ENCODE measurements around the gene ZWILCH. TPM values are rescaled to one million over a fixed set of nuclear protein-coding genes. Genes with fewer than 3 reads are reported as not detected.

The ZWILCH gene
- total RNA-seq, 1 donor from 2014 or later = 30.9 TPM

DNA sequence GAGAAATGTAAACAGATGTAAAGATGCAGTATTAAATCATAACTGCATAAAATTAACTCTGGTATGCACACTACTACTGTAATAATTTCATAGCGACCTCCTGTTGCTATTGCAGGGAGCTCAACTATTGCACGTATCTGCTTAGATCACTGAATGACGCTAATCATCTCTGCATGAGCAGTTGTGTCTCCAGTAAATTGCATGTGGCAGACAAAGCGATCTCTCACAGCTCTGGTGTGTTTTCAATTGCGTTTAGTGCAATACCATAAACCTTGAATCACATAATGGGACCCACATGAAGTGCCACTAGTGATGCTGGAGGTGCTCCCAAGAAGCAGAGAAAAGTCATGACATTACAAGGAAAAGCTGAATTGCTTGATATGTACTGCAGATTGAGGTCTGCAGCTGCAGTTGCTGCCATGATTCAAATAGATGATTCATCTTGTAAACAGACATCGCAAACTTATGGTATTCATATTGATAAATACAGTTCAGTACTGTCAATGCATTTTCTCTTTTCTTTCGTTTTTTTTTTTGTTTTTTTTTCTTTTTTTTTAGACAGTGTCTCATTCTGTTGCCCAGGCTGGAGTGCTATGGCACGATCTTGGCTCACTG, 90.9 kb downstream of the ZWILCH start:
- Mint-ChIP-seq H3K4me3 (no peak overlapping the region), H3K27me3 (ENCODE audit: low read depth) (no peaks in the 10 kb centered on the region), H3K4me1 (no peaks in the 10 kb centered on the region), H3K36me3 (ENCODE audit: low read depth) (no peaks in the 10 kb centered on the region), H3K9me3 (no peaks in the 10 kb centered on the region), H3K27ac (ENCODE audit: unreplicated experiment) (no peak overlapping the region)
- TF ChIP-seq, protein P1, sequence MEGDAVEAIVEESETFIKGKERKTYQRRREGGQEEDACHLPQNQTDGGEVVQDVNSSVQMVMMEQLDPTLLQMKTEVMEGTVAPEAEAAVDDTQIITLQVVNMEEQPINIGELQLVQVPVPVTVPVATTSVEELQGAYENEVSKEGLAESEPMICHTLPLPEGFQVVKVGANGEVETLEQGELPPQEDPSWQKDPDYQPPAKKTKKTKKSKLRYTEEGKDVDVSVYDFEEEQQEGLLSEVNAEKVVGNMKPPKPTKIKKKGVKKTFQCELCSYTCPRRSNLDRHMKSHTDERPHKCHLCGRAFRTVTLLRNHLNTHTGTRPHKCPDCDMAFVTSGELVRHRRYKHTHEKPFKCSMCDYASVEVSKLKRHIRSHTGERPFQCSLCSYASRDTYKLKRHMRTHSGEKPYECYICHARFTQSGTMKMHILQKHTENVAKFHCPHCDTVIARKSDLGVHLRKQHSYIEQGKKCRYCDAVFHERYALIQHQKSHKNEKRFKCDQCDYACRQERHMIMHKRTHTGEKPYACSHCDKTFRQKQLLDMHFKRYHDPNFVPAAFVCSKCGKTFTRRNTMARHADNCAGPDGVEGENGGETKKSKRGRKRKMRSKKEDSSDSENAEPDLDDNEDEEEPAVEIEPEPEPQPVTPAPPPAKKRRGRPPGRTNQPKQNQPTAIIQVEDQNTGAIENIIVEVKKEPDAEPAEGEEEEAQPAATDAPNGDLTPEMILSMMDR (conservative IDR thresholded peaks at IDR 0.05) = no peak
- DNase-seq (ENCODE audit: low read depth, low spot score) = no peak

DNA sequence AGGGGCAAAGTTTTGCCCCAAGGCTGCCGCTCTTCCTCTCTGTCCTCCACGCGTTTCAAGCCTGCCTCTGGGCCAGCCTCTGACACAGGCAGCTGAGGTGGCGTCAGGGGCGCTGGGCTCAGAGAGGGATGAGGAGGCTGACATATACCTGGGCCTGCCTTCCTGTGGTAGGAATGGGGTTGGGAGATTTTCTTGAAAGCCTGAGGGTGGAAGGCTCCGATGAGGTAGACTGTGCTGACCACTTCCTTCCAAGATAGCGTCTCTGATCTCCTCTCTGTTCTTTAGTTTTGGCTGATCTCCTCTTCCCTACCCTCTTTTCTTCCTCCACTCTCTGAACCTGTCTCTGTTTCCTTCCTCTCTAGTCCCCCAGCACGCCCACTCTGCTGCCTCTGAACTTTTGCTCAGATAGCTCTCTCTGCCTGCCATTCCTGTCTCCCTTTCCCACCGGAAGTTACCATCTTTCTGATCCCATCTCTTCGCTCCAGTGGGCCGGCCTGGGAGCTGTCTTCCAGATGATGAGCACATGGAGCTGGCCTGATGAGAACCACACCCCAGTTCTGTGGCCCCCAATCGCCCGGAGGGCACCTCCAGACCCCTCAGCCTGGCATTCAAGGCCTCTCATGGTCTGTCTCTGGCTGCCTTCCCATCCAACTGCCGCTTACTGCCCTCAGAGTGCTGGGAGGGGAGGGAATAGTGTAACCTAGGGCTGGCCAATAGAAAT, 93.1 kb downstream of the ZWILCH start:
- Mint-ChIP-seq H3K4me3 (no peak overlapping the region), H3K4me1 (no peaks in the 10 kb centered on the region), H3K36me3 (ENCODE audit: low read depth) (no peaks in the 10 kb centered on the region), H3K27ac (ENCODE audit: unreplicated experiment) (peak overlapping the region; percentile 90), H3K27me3 (ENCODE audit: low read depth) (no peaks in the 10 kb centered on the region), H3K9me3 (no peaks in the 10 kb centered on the region)
- DNase-seq (ENCODE audit: low read depth, low spot score) = no peak
- TF ChIP-seq, protein P1 (conservative IDR thresholded peaks at IDR 0.05) = no peak

Small RNAs within 50 kb of the gene (microRNA-seq; reads per million reads assigned to microRNA genes)
- not detected for gene MIR4512

Other genes starting within 250 kb of the ZWILCH start
- 56.3 and 57.8 TPM in 2 replicates for gene DIS3L, start 211.8 kb upstream of the ZWILCH start, total RNA-seq
- 23.4 and 23.7 TPM in 2 replicates for gene TIPIN, start 148.6 kb upstream of the ZWILCH start, total RNA-seq
- 43.3 and 43.4 TPM in 2 replicates for gene MAP2K1, start 118.4 kb upstream of the ZWILCH start, total RNA-seq
- gene SNAPC5, start 7.6 kb upstream of the ZWILCH start, total RNA-seq = 22.9 and 23.3 TPM in 2 replicates
- 3,194 and 3,277 TPM in 2 replicates for gene RPL4, start 471 bp upstream of the ZWILCH start, total RNA-seq
- 2.1 and 2.7 TPM in 2 replicates for gene LCTL, start 60.7 kb downstream of the ZWILCH start, total RNA-seq
- gene SMAD6, start 196.9 kb downstream of the ZWILCH start, total RNA-seq = 4.7 and 5.4 TPM in 2 replicates

All from neural crest cell (in vitro differentiated cells).